Aorta (tissue), 5 donors: ENCODE results near the gene RAB20. TPM values are rescaled to one million over a fixed set of nuclear protein-coding genes. Genes with fewer than 3 reads are reported as not detected.
A peak's percentile ranks its signal among the peaks of the same experiment; 100 is the strongest.

Experiments used
- ATAC-seq: fragments of 200-7000 bp; cut with Tn5 transposase; one replicate; pipeline ENCODE4 v1.9.1; 2022; ENCODE audit warnings: moderate library complexity; ENCODE audit not compliant: low FRiP score
- DNase-seq, 2 donors: peaks; one replicate each; pipeline ENCODE4 v3.0.0-alpha.2; 2020
- H3K27ac ChIP-seq, 2 donors: one replicate each; pipeline ENCODE4 v1.5.1; 2013; ENCODE audit warnings: low read length in 2 of 2, mild to moderate bottlenecking in 2 of 2, moderate library complexity in 2 of 2, control low read depth in 1 of 2, inconsistent platforms in 1 of 2, low read depth in 1 of 2
- H3K27me3 ChIP-seq, 2 donors: one replicate each; pipeline ENCODE4 v1.6.1; 2013; ENCODE audit warnings: control low read depth in 1 of 2, low read length in 1 of 2, mild to moderate bottlenecking in 1 of 2, moderate library complexity in 1 of 2; ENCODE audit not compliant: insufficient read depth in 2 of 2, control insufficient read depth in 1 of 2
- H3K36me3 ChIP-seq, 2 donors: one replicate each; pipeline ENCODE4 v1.6.1; 2013; ENCODE audit warnings: control low read depth in 1 of 2, low read length in 1 of 2, mild to moderate bottlenecking in 1 of 2; ENCODE audit not compliant: insufficient read depth in 2 of 2, control insufficient read depth in 1 of 2
- H3K4me1 ChIP-seq, 2 donors: one replicate each; pipeline ENCODE4 v1.6.1; 2013; ENCODE audit warnings: low read length in 2 of 2, control low read depth in 1 of 2, mild to moderate bottlenecking in 1 of 2, moderate library complexity in 1 of 2; ENCODE audit not compliant: insufficient read depth in 2 of 2, control insufficient read depth in 1 of 2
- H3K4me3 ChIP-seq, 2 donors: one replicate each; pipeline ENCODE4 v1.5.1; 2013; ENCODE audit warnings: low read length in 2 of 2, control low read depth in 1 of 2, mild to moderate bottlenecking in 1 of 2
- H3K9me3 ChIP-seq: one replicate; pipeline ENCODE4 v1.6.1; 2013; ENCODE audit warnings: mild to moderate bottlenecking, low read length; ENCODE audit not compliant: control insufficient read depth
- WGBS, 2 donors: extraction: QIAGEN DNeasy Blood & Tissue Kit; methylation state at CpG; one replicate each; pipeline ENCODE4 v1.1.7; 2013; 5-methylcytosine and 5-hydroxymethylcytosine counted together
- intact Hi-C, 2 donors: fragments of 100-400 bp; cut with DNase I; formaldehyde crosslinking; loops; one replicate each; pipeline versions ENCODE4 v1.14.2 to v1.15.0; 2022
- polyA plus RNA-seq, 2 donors: library from polyadenylated mRNA; stranded (reverse); fragments of 200-250 nt; gene quantifications; one replicate each; pipeline ENCODE4 v1.2.3, GENCODE V29; 2013
- total RNA-seq, 2 donors: library from RNA; stranded (reverse); fragmentation: NEBNext Ultra II Directional; extraction: Animal tissue kit (Norgen Biotek cat#: 25700); gene quantifications; one replicate each; pipeline ENCODE4 v1.2.1, GENCODE V29; 2021
- donor health status: healthy with polysubstance abuse.
- donor health status: Bipolar disorder and iron deficiency.
- donor health status: DM: no; HTN: no; CAD: no.
- donor health status: DM: no; HTN: no; CAD: no.
- donor health status: DM: yes; HTN: yes; CAD: no.

Gene RAB20
- total and polyA plus RNA-seq, 4 donors, result 12.9 to 22.4 (median 17.5) TPM

DNA sequence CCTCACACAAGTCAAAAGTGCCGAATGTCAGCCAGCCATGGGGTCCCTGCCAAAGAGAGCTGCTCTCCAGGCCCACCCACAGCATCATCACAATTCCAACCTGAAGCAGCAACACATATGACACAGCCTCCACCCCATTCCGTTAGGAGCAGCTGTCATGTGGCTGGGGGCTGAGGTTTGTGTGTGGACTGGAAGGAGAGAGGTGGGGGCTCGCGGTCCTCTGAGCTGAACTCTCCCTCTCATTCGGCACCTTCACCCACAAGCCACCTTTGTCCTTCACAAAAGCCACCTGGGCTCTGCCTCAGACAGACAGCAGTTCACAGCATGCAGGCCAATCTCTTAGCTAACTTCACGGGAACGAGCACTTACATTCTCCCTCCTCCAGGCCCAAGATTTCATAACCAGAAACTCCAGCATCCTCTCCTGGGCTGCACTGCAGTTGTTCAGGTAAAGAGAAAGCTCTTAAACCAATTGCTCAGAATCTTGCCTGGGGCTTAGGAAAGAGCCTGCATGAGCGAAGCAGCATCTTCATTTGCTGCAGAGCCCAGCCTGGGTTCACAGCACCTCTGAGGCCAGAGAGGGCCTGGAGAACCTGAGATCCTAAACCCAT lies 7.2 kb downstream of the RAB20 start:
- ATAC-seq (no peak), DNase-seq (peak in 1 of 2 donors; percentile 31)
- Histone ChIP-seq H3K27ac (no peak overlapping the region), H3K4me3 (no peak overlapping the region), H3K9me3 (no peaks in the 10 kb centered on the region), H3K36me3 (no peaks in the 10 kb centered on the region), H3K4me1 (no peaks in the 10 kb centered on the region), H3K27me3 (no peaks in the 10 kb centered on the region)
- WGBS, 2 donors, result 87 to 94% methylated on average over 8 of the region's 8 CpGs
- intact Hi-C loops, result no loop called here

DNA sequence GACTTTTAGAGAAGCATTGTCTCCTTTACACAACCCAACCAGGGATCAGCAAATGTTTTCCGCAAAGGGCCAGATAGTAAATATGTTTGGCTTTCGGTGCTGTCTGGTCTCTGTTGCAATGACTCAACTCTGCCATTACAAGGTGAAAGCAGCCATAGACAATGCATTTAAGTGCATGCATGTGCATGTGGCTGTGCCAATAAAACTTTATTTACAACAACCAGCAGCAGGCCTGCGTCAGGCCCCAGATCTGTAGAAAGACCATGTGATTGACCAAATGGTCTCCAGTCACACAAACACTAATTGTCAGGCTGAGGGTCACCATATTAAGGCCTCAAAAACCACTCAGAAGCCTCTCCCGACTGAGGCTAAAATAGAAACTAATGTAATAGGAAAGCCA lies 8.1 kb downstream of the RAB20 start:
- H3K4me1 ChIP-seq, result no peaks in the 10 kb centered on the region
- DNase-seq (no peak), ATAC-seq (no peak)
- no peaks in the 10 kb centered on the region for H3K9me3 ChIP-seq
- 73 to 74% methylated on average over 4 of the region's 4 CpGs for WGBS, 2 donors
- H3K36me3 ChIP-seq, result no peaks in the 10 kb centered on the region
- no peak overlapping the region for H3K4me3 ChIP-seq
- no peaks in the 10 kb centered on the region for H3K27me3 ChIP-seq
- intact Hi-C loops, result no loop called here
- H3K27ac ChIP-seq, result no peak overlapping the region

DNA sequence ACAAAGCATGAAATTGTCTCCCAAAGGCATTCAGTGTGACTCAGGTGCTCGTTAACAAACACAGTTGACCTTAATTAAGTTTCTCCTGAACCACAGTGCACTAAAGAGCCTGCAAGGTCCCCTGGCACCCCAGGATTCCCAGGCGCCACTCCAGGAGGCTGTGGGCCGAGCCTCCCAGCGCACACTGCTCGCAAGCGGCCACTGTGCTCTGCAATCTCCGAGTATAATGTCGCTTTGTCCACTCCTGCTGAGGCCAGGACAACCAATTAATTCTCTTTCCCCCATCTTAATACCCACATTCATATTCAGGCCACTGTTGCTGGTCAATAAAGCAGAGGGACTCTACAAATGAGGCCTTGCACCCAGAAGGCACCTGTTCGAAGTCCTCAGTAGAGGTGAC lies 8.8 kb downstream of the RAB20 start:
- DNase-seq (peak in 1 of 2 donors; percentile 59), ATAC-seq (no peak)
- no peaks in the 10 kb centered on the region for H3K4me1 ChIP-seq
- no peaks in the 10 kb centered on the region for H3K9me3 ChIP-seq
- WGBS, 2 donors, result 97 to 98% methylated on average over 9 of the region's 9 CpGs
- no peak overlapping the region for H3K27ac ChIP-seq
- intact Hi-C loops, result no loop called here
- no peaks in the 10 kb centered on the region for H3K36me3 ChIP-seq
- H3K27me3 ChIP-seq, result no peaks in the 10 kb centered on the region
- no peak overlapping the region for H3K4me3 ChIP-seq

DNA sequence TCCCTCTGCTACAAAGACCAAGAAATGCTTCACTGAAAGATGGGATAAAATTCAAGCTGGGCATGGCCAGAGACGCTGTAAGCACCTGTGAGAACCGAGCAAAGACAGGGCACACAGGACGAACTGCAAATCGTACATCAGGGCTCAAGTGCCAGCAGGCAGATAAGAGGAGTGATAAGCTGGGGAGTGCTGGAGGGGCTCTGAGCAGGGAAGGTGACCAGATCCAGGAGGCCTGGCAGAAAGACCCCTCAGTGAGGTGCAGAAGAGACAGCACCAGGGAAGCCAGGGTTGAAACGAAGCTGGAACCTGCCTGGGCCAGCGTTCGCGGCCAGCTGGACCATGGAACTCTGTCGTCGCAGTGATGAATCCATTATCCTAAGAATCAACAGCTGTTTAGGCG lies 10.2 kb downstream of the RAB20 start:
- intact Hi-C loops, result no loop called here
- peak in 1 of 2 donors; percentile 24 for DNase-seq

DNA sequence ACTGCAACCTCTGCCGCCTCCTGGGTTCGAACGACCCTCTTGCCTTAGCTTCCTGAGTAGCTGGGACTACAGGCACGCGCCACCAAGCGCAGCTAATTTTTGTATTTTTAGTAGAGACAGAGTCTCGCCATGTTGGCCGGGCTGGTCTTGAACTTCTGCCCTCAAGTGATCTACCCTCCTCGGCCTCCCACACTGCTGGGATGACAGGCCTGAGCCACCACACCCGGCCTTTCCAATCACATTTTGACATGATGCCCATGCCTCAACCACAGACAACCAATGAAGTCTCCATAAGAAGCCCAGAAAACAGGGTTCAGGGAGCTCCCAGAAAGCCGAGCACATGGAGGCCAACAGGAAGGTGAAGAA lies 11.7 kb downstream of the RAB20 start:
- no peaks in the 10 kb centered on the region for H3K27me3 ChIP-seq
- H3K36me3 ChIP-seq, result peaks cover 0 to 2% of the 10 kb centered on the region in 2 donors
- WGBS, 2 donors, result 98 to 99% methylated on average over 11 of the region's 11 CpGs
- H3K27ac ChIP-seq, result no peak overlapping the region
- no peaks in the 10 kb centered on the region for H3K4me1 ChIP-seq
- DNase-seq (peak in 1 of 2 donors; percentile 55), ATAC-seq (no peak)
- no peaks in the 10 kb centered on the region for H3K9me3 ChIP-seq
- H3K4me3 ChIP-seq, result no peak overlapping the region
- intact Hi-C loops, result no loop called here

More for the DNA sequence above, 10.2 kb downstream of the RAB20 start:
- no peak for ATAC-seq
- Histone ChIP-seq H3K27ac (peak overlapping the region in 1 of 2 donors; percentile 1), H3K4me1 (no peaks in the 10 kb centered on the region), H3K9me3 (no peaks in the 10 kb centered on the region), H3K27me3 (no peaks in the 10 kb centered on the region), H3K4me3 (no peak overlapping the region), H3K36me3 (peaks cover 0 to 2% of the 10 kb centered on the region in 2 donors)
- WGBS, 2 donors, result 15 to 21% methylated on average over 11 of the region's 11 CpGs

DNA sequence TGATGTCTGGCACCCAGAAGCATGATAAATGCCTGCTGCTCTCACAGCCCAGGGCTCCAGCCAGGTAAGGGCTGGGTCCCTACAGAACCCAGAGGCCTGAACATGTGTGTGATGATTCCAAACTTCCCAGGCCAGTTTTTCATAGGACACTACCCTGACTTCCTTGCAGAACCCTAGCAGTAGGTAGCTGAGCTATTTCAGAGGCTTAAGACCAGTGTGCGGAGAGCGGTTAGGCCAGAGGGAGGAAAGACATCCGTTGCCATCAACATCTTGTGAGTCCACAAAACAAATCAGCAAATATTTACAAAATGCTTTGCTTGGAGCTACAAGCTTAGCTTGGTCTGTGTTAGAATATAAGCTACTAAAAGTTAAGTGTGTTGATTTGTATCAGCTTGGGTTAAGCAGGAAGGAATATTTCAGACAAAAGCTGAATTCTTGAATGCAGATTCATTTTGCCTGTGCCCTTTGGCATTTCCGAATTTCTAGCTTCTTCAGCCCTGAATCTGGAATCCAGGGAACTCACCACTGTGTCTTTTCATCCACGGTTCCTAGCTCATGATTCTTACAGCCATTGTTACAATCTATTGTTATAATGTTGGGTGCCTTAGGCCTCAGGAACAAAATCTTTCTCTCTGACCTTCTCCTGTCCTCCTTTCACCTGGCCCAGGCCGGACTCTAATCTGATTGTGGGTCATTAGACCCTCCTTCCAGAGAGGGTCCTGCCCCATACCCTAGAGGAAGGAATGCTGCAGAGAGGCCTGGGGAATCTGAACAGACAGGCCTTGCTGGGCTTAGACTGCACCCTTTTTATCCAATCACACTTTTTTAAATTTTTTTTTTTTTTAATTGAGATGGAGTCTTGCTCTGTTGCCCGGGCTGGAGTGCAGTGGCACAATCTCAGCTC lies 12.4 kb downstream of the RAB20 start:
- Histone ChIP-seq H3K4me1 (no peaks in the 10 kb centered on the region), H3K4me3 (no peak overlapping the region), H3K27ac (no peak overlapping the region), H3K9me3 (no peaks in the 10 kb centered on the region), H3K27me3 (no peaks in the 10 kb centered on the region), H3K36me3 (peaks cover 0 to 2% of the 10 kb centered on the region in 2 donors)
- WGBS, 2 donors, result 78 to 93% methylated on average over 7 of the region's 7 CpGs
- peak in 1 of 2 donors; percentile 17 for DNase-seq
- no peak for ATAC-seq
- intact Hi-C loops, result no loop called here

DNA sequence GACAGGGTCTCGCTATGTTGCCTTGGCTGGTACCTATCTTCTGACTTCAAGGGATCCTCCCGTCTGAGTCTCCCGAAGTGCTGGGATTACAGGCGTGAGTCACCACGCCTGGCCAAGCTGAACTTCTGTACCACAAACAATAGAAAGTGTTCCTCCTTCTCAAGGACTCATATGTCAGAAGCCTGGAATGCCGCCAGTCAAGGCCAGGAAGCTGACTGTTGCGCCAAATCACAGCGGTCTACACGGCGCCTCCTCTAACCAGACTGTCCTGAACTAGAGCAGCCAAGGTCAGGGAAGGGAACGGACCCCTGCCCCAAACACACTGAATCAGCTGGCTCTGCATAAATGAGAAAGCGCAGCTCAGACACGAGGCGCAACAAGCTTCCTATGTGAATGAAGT lies 14.6 kb downstream of the RAB20 start:
- DNase-seq, result peak; percentile 84 to 90
- Histone ChIP-seq H3K4me3 (no peak overlapping the region), H3K36me3 (peaks cover 0 to 2% of the 10 kb centered on the region in 2 donors), H3K4me1 (no peaks in the 10 kb centered on the region), H3K9me3 (no peaks in the 10 kb centered on the region), H3K27me3 (no peaks in the 10 kb centered on the region), H3K27ac (no peak overlapping the region)
- intact Hi-C loops, result no loop called here
- 76 to 86% methylated on average over 14 of the region's 14 CpGs for WGBS, 2 donors
- ATAC-seq, result peak; percentile 33

DNA sequence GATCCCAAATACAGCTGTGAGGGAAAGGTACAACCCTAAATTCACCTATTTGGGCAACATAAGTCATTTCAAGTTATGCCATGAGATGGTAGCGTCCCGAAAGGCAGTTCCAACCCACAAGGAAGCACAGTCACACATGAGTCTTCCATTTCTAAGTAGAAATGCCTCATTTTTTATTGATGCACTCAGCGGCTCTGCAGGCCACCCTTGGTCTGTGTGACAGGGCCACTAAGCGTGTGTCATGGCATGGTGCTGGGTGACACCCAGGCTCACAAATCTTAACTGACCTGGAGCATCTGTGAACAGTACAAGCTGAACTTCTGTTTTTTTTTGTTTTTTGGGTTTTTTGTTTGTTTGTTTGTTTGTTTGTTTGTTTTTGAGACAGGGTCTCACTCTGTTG lies 15.1 kb downstream of the RAB20 start:
- no peaks in the 10 kb centered on the region for H3K27me3 ChIP-seq
- H3K4me3 ChIP-seq, result no peak overlapping the region
- DNase-seq (peak in 1 of 2 donors; percentile 33), ATAC-seq (no peak)
- H3K4me1 ChIP-seq, result no peaks in the 10 kb centered on the region
- WGBS, 2 donors, result 93 to 97% methylated on average over 4 of the region's 4 CpGs
- no peaks in the 10 kb centered on the region for H3K9me3 ChIP-seq
- H3K27ac ChIP-seq, result no peak overlapping the region
- H3K36me3 ChIP-seq, result peaks cover 0 to 2% of the 10 kb centered on the region in 2 donors
- intact Hi-C loops, result no loop called here
